Bronchial epithelial cell (primary cell): Measurements from ENCODE around the gene UGGT2. TPM values are rescaled to one million over a fixed set of nuclear protein-coding genes. Genes with fewer than 3 reads are reported as not detected.
"Not testable (repeated sequence)": the region's sequence is repeated elsewhere in the genome, so short reads cannot be mapped to it uniquely, and the experiment has no call there.

Source experiments
- DNase-seq: peaks from one replicate; pipeline ENCODE4 v3.0.0-alpha.2; 2010; ENCODE audit warnings: low read depth
- FAIRE-seq: peaks from 2 replicates; lab custom pipeline; 2011; peaks lifted over from hg19 to GRCh38; lab: Jason Lieb, UNC
- H3K27me3 ChIP-seq: 2 replicates; pipeline ENCODE4 v1.5.1; 2011; ENCODE audit warnings: low read length; ENCODE audit not compliant: control insufficient read depth, insufficient read depth
- H3K36me3 ChIP-seq: 2 replicates; pipeline ENCODE4 v1.5.1; 2011; ENCODE audit warnings: low read length; ENCODE audit not compliant: control insufficient read depth, insufficient read depth
- H3K4me3 ChIP-seq: 2 replicates; pipeline ENCODE4 v1.5.1; 2011; ENCODE audit warnings: mild to moderate bottlenecking, low read depth, low read length, control low read depth
- total RNA-seq: library from RNA; depleted of rRNA; stranded (reverse); fragments of >200 nt; gene quantifications from 2 replicates; pipeline ENCODE4 v1.2.1, GENCODE V29; 2014
- TF ChIP-seq, protein P1 (sequence below): IDR thresholded peaks from 2 replicates; pipeline ENCODE4 v1.5.1; 2011; ENCODE audit warnings: mild to moderate bottlenecking, moderate library complexity, low read length, control low read depth, inconsistent platforms; ENCODE audit not compliant: insufficient read depth, severe bottlenecking

UGGT2 gene
- total RNA-seq, 1 donor from 2014 or later = 25.3 TPM

DNA sequence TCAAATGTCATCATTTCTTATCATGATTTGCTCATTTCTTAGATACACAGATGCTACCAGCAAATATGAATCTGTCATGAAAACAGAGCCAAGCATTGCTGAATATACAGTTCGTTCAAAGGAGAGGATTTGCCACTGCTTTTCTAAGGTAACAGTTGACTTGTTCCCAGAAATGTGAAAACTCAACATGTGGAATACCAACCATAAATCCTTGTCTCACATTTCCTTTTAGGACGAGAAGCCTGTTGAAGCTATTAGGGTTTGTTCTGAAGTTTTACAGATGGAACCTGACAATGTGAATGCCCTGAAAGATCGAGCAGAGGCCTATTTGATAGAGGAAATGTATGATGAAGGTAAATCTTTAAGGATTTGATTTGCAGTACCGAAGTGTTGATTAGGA lies 289.6 kb downstream of the UGGT2 start:
- TF ChIP-seq, protein P1, sequence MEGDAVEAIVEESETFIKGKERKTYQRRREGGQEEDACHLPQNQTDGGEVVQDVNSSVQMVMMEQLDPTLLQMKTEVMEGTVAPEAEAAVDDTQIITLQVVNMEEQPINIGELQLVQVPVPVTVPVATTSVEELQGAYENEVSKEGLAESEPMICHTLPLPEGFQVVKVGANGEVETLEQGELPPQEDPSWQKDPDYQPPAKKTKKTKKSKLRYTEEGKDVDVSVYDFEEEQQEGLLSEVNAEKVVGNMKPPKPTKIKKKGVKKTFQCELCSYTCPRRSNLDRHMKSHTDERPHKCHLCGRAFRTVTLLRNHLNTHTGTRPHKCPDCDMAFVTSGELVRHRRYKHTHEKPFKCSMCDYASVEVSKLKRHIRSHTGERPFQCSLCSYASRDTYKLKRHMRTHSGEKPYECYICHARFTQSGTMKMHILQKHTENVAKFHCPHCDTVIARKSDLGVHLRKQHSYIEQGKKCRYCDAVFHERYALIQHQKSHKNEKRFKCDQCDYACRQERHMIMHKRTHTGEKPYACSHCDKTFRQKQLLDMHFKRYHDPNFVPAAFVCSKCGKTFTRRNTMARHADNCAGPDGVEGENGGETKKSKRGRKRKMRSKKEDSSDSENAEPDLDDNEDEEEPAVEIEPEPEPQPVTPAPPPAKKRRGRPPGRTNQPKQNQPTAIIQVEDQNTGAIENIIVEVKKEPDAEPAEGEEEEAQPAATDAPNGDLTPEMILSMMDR = no peak
- DNase-seq (no peak), FAIRE-seq (no peak)
- no peaks in the 10 kb centered on the region for H3K36me3 ChIP-seq
- no peak overlapping the region for H3K4me3 ChIP-seq
- no peaks in the 10 kb centered on the region for H3K27me3 ChIP-seq

DNA sequence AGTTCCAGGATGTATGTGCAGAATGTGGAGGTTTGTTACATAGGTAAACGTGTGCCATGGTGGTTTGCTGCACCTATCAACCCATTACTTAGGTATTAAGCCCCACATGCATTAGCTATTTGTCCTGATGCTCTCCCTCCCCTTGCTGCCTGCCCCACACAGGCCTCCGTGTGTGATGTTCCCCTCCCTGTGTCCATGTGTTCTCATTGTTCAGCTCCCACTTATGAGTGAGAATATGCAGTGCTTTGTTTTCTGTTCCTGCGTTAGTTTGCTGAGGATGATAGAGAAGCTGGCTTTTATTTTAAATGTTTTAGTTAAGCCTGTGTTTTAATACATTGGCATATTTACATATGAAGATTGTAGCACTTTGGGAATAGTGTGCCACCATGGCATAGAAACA lies 290.6 kb downstream of the UGGT2 start:
- H3K36me3 ChIP-seq, FAIRE-seq, H3K27me3 ChIP-seq, DNase-seq, H3K4me3 ChIP-seq: not testable (repeated sequence)

DNA sequence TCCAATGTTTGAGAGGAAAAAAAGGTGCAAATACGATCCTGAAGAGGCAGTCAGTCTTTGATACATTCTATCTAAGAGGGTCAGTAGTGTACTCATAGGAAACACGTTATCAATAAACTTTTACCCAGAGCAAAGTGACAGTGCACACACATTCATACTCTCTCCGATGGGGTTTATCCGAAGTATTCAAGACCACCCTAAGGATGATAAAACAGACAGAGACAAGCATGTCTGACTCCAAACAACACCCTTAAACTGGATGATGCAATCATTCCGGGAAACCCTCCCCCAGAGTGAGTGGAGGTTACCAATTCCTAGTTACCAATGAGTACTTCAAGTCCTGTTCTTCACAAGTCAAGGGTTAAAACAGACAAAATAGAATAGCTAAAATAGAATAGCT lies 297.1 kb downstream of the UGGT2 start:
- no peak overlapping the region for H3K4me3 ChIP-seq
- DNase-seq = no peak
- no peaks in the 10 kb centered on the region for H3K36me3 ChIP-seq
- no peaks in the 10 kb centered on the region for H3K27me3 ChIP-seq
- no peak for FAIRE-seq
- TF ChIP-seq, protein P1 = no peak

DNA sequence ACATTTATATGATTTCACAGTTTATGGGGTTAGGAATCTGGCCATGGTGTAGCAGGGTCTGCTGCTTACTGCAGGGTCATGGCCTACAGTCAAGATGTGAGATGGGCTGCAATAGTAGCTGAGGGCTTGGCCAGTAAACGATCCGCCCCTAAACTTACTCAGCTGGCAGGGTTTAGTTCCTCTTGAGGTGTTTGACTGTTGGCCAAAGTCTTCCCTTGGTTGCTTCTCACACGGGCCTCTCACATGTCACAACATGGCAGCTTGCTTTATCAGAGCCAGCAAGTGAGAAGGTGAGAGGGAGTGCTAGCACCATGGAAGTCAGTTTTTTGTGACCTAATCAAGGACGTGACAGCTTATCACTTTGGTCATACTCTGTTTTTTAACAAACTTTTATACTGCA lies 299.1 kb downstream of the UGGT2 start:
- TF ChIP-seq, protein P1 = no peak
- Histone ChIP-seq H3K4me3 (no peak overlapping the region), H3K36me3 (no peaks in the 10 kb centered on the region), H3K27me3 (no peaks in the 10 kb centered on the region)
- peak; percentile 67 for DNase-seq
- FAIRE-seq = peak; percentile 7

DNA sequence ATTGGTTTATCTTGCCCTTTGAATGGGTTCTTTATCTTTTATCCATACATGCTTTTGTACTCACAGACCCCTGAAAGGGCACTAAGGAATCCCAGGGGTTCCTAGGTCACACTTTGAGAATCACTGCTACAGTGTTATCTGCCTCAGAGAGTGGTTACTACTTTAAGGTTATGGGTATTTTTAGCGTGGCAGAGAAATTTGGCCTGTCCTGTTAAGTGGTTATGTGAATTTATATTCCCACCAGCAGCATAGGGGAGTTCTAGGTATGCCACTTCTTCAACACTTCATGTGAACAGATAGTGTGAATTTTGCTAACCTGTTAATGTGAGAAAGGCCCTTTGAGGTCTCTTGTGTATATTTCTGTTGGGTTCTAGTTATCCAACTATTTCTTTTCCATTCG lies 300.5 kb downstream of the UGGT2 start:
- TF ChIP-seq, protein P1 = no peak
- FAIRE-seq = no peak
- H3K36me3 ChIP-seq = no peaks in the 10 kb centered on the region
- no peaks in the 10 kb centered on the region for H3K27me3 ChIP-seq
- DNase-seq = no peak
- H3K4me3 ChIP-seq = no peak overlapping the region

Other genes starting within 250 kb of the UGGT2 start
- gene HS6ST3, start 36.7 kb upstream of the UGGT2 start, total RNA-seq = under 0.01 TPM in 1 of 2 replicates, not detected in the other